HCT116 (cell line): ENCODE data around the gene FAM24B. TPM values are rescaled to one million over a fixed set of nuclear protein-coding genes. Genes with fewer than 3 reads are reported as not detected.

ENCODE experiments used
- ATAC-seq: fragments of 200-7000 bp; cut with Tn5 transposase; 2 replicates; pipeline ENCODE4 v1.9.1; 2020; ENCODE audit warnings: mild to moderate bottlenecking, moderate library complexity
- BruUV-seq: library from RNA; stranded (reverse); fragments of 400-500 nt; replicated peaks from 2 replicates; lab custom pipeline; 2021; lab: Mats Ljungman, UMichigan
- CTCF ChIA-PET: fragments of 300-600 bp; sonication (Branson Sonifier 250); formaldehyde crosslinking; loops from one replicate; lab custom pipeline; 2021; ENCODE audit warnings: antibody characterized with exemption; lab: Charles Lee
- POLR2A ChIA-PET: fragments of 300-600, 350-600 bp; sonication (Branson Sonifier 250); formaldehyde crosslinking; loops from one replicate; lab custom pipeline; 2021; ENCODE audit warnings: antibody characterized with exemption; lab: Charles Lee
- RAD21 ChIA-PET, 2 experiments: fragments of 300-600 bp; sonication (Branson Sonifier 250); formaldehyde crosslinking; loops; one replicate each; lab custom pipeline; 2023; ENCODE audit warnings: low total read pairs in 2 of 2; ENCODE audit not compliant: uncharacterized antibody in 2 of 2, unreplicated experiment in 2 of 2, low non-redundant PET in 1 of 2; lab: Charles Lee
- DNase-seq: peaks from one replicate; pipeline ENCODE4 v3.0.0-alpha.2; 2010; ENCODE audit warnings: low read depth, low spot score
- H2AFZ ChIP-seq: fragments of 200-600 bp; shearing (Covaris generic), sonication (generic); 2 replicates; pipeline ENCODE4 v1.6.1; 2017; ENCODE audit warnings: low read depth, mixed run types, mixed read lengths, antibody characterized with exemption, low read length; ENCODE audit not compliant: poor library complexity, severe bottlenecking
- H3K27ac ChIP-seq: 2 replicates; pipeline ENCODE4 v1.5.1; 2012; ENCODE audit warnings: low read depth, low read length
- H3K27me3 ChIP-seq: fragments of 200-600 bp; sonication (generic); 2 replicates; pipeline ENCODE4 v1.6.1; 2016; ENCODE audit warnings: mixed run types, low read length, mixed read lengths; ENCODE audit not compliant: insufficient read depth
- H3K36me3 ChIP-seq, 2 experiments: fragments of 200-500 bp in 1 of 2; fragments of 200-600 bp in 1 of 2; sonication (Bioruptor generic) in 1 of 2; sonication (generic) in 1 of 2; 2 replicates each; pipeline versions ENCODE4 v1.5.1 to v1.6.1; 2014 to 2016; ENCODE audit warnings: low read length in 2 of 2, inconsistent platforms in 1 of 2, mixed read lengths in 1 of 2, mixed run types in 1 of 2; ENCODE audit not compliant: insufficient read depth in 2 of 2, control insufficient read depth in 1 of 2
- H3K4me1 ChIP-seq, 2 experiments: fragments of 200-600 bp in 1 of 2; sonication (generic) in 1 of 2; 2 replicates each; pipeline versions ENCODE4 v1.5.1 to v1.6.1; 2012 to 2017; ENCODE audit warnings: low read length in 2 of 2, inconsistent platforms in 1 of 2, mild to moderate bottlenecking in 1 of 2, mixed read lengths in 1 of 2, mixed run types in 1 of 2, moderate library complexity in 1 of 2; ENCODE audit not compliant: insufficient read depth in 2 of 2, control insufficient read depth in 1 of 2
- H3K4me2 ChIP-seq: fragments of 200-600 bp; sonication (generic); 2 replicates; pipeline ENCODE4 v1.6.1; 2017; ENCODE audit warnings: mixed run types, low read length, mixed read lengths
- H3K4me3 ChIP-seq, 2 experiments: fragments of 200-600 bp in 1 of 2; sonication (generic) in 1 of 2; replicated peaks in 1 of 2; 2 replicates each; pipeline ENCODE4 v1.5.1; 2011 to 2016; ENCODE audit warnings: low read length in 2 of 2, control low read depth in 1 of 2, low read depth in 1 of 2, mild to moderate bottlenecking in 1 of 2, mixed read lengths in 1 of 2, mixed run types in 1 of 2
- H3K79me2 ChIP-seq: fragments of 200-600 bp; sonication (generic); 2 replicates; pipeline ENCODE4 v1.6.1; 2017; ENCODE audit warnings: mild to moderate bottlenecking, mixed run types, low read length, moderate library complexity, mixed read lengths; ENCODE audit not compliant: insufficient read depth
- H3K9ac ChIP-seq: fragments of 200-600 bp; sonication (generic); 2 replicates; pipeline ENCODE4 v1.6.1; 2016; ENCODE audit warnings: low read length, mixed read lengths
- H3K9me2 ChIP-seq: fragments of 200-600 bp; sonication (generic), shearing (Covaris generic); 2 replicates; pipeline ENCODE4 v1.6.1; 2017; ENCODE audit warnings: mixed run types, mild to moderate bottlenecking, moderate library complexity; ENCODE audit not compliant: insufficient read depth
- H3K9me3 ChIP-seq, 2 experiments: fragments of 200-500 bp in 1 of 2; fragments of 200-600 bp in 1 of 2; sonication (Bioruptor generic) in 1 of 2; sonication (generic) in 1 of 2; 2 replicates each; pipeline ENCODE4 v1.6.1; 2014 to 2017; ENCODE audit warnings: low read length in 2 of 2, mixed read lengths in 2 of 2, inconsistent platforms in 1 of 2, low read depth in 1 of 2, mild to moderate bottlenecking in 1 of 2, mixed run types in 1 of 2, moderate library complexity in 1 of 2; ENCODE audit not compliant: control insufficient read depth in 1 of 2, insufficient read depth in 1 of 2
- H4K20me1 ChIP-seq: fragments of 200-600 bp; sonication (generic), shearing (Covaris generic); 2 replicates; pipeline ENCODE4 v1.6.1; 2017; ENCODE audit warnings: mixed run types, mild to moderate bottlenecking, moderate library complexity; ENCODE audit not compliant: insufficient read depth
- ATF3 ChIP-seq: IDR thresholded peaks from 2 replicates; pipeline ENCODE4 v1.6.1; 2012
- CEBPB ChIP-seq: IDR thresholded peaks from 2 replicates; pipeline ENCODE4 v1.6.1; 2012; ENCODE audit warnings: low read depth
- EZH2phosphoT487 ChIP-seq: fragments of 200-600 bp; IDR thresholded peaks from 2 replicates; pipeline ENCODE4 v1.6.1; 2018; ENCODE audit warnings: antibody characterized with exemption, borderline replicate concordance
- MAX ChIP-seq: IDR thresholded peaks from 2 replicates; pipeline ENCODE4 v1.6.1; 2012
- POLR2AphosphoS5 ChIP-seq: IDR thresholded peaks from 2 replicates; pipeline ENCODE4 v1.6.1; 2011; ENCODE audit warnings: mild to moderate bottlenecking, low read depth, low read length, moderate library complexity
- RAD21 ChIP-seq: IDR thresholded peaks from 2 replicates; pipeline ENCODE4 v1.6.1; 2012; ENCODE audit warnings: low read depth, mild to moderate bottlenecking
- REST ChIP-seq: IDR thresholded peaks from 2 replicates; pipeline ENCODE4 v1.6.1; 2012; ENCODE audit warnings: low read depth
- SIN3A ChIP-seq: IDR thresholded peaks from 2 replicates; pipeline ENCODE4 v1.6.1; 2012; ENCODE audit warnings: low read depth
- SP1 ChIP-seq: IDR thresholded peaks from 2 replicates; pipeline ENCODE4 v1.6.1; 2012; ENCODE audit warnings: low read depth
- TCF7L2 ChIP-seq: IDR thresholded peaks from 2 replicates; pipeline ENCODE4 v1.7.0; 2011; ENCODE audit warnings: borderline replicate concordance, inconsistent platforms; ENCODE audit not compliant: insufficient read depth, insufficient read length; ENCODE audit errors: extremely low read depth
- ZNF274 ChIP-seq: fragments of 200-500 bp; sonication (Bioruptor generic); IDR thresholded peaks from 2 replicates; pipeline ENCODE4 v1.6.1; 2014; ENCODE audit warnings: mild to moderate bottlenecking, low read depth, low read length, inconsistent platforms
- intact Hi-C: fragments of 100-400 bp; cut with micrococcal nuclease; formaldehyde crosslinking; loops from 2 replicates; pipeline ENCODE4 v1.10.0; 2022
- total RNA-seq: library from RNA; stranded (reverse); gene quantifications from one replicate; pipeline ENCODE4 v1.2.1, GENCODE V29; 2021; ENCODE audit not compliant: unreplicated experiment

Gene FAM24B
- total RNA-seq, 1 experiment from 2014 or later: 6.8 TPM

- peaks cover 30% of the 10 kb centered on the region for H3K27me3 ChIP-seq
- H3K9me2 ChIP-seq: no peaks in the 10 kb centered on the region
- H3K4me1 ChIP-seq: peaks cover 14 to 26% of the 10 kb centered on the region in 2 experiments; a peak in 3 of 4 replicates
- no TSS peak for BruUV-seq
- ChIA-PET CTCF (no interaction called here), POLR2A (no interaction called here), RAD21 (no interaction called here)
- H3K27ac ChIP-seq: no peak overlapping the region
- H2AFZ ChIP-seq: no peak overlapping the region
- H3K4me3 ChIP-seq: no peak overlapping the region
- no peak for TF ChIP-seq EZH2phosphoT487
- no peak for TF ChIP-seq POLR2AphosphoS5
- TF ChIP-seq TCF7L2: no peak
- TF ChIP-seq SP1: no peak
- TF ChIP-seq REST: no peak
- no peak for TF ChIP-seq ATF3
- no peak for TF ChIP-seq CEBPB
- TF ChIP-seq RAD21: no peak
- no peak for TF ChIP-seq ZNF274
- TF ChIP-seq MAX: no peak
- TF ChIP-seq SIN3A: no peak
- intact Hi-C loops: no loop called here
- DNase-seq (no peak), ATAC-seq (no peak)
- no peaks in the 10 kb centered on the region for H4K20me1 ChIP-seq
- H3K79me2 ChIP-seq: peaks cover 32% of the 10 kb centered on the region
- no peak overlapping the region for H3K9ac ChIP-seq
- H3K4me2 ChIP-seq: no peak overlapping the region
- no peaks in the 10 kb centered on the region for H3K9me3 ChIP-seq
- no peaks in the 10 kb centered on the region for H3K36me3 ChIP-seq
These were observed 23.6 kb downstream of the FAM24B start for GRCh38 chr10:122855745-122856144.
